Fibroblast of pulmonary artery (primary cell): Measurements from ENCODE around the gene ZNF467.

Experiments
- DNase-seq: peaks from one replicate; pipeline ENCODE4 v3.0.0-alpha.2; 2010; ENCODE audit warnings: low read depth
- H3K4me3 ChIP-seq: replicated peaks from 2 replicates; pipeline ENCODE4 v1.5.1; 2011; ENCODE audit warnings: low read depth, mild to moderate bottlenecking, control low read depth, low read length, moderate library complexity
- TF ChIP-seq, protein P1 (sequence below): IDR thresholded peaks from 2 replicates; pipeline ENCODE4 v1.5.1; 2011; ENCODE audit warnings: mild to moderate bottlenecking, control low read depth, low read length, inconsistent platforms; ENCODE audit errors: missing control alignments

ZNF467 gene

DNA sequence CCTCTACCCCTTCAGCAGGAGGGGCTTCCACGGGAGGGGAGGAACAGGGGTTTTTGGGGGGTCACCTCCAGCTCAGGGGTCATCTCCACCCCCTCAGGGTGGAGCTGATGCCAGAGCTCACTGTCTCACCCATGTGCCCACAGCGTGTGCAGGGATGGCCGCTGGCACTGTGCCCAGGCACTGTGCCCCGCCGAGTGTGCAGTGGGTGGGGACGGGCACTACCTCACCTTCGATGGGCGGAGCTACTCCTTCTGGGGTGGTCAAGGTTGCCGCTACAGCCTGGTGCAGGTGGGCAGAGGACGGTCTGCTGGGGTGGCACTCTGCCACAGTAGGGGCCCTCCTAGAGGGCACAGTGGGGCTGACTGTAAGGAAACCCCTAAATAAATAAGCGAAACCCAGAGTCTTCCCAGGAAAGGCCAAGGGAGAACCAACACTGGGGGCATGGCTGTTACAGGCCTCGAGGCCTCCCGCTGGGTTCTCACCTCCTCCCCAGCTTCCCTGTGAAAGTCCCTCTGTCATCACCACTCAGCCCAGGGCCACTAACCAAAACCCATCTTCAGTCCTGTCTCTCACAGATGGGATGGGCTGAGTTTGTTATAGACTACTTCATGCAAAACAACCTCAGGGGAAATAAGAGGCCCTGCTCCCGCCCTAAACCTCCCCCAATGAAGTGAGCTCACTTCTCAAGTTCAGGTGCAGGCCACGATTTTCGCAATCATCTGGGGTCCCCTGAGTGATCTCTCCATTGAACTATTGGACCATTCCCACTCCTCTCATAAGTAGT lies 7.4 kb upstream of the ZNF467 start:
- no peak overlapping the region for H3K4me3 ChIP-seq
- DNase-seq: no peak
- TF ChIP-seq, protein P1, sequence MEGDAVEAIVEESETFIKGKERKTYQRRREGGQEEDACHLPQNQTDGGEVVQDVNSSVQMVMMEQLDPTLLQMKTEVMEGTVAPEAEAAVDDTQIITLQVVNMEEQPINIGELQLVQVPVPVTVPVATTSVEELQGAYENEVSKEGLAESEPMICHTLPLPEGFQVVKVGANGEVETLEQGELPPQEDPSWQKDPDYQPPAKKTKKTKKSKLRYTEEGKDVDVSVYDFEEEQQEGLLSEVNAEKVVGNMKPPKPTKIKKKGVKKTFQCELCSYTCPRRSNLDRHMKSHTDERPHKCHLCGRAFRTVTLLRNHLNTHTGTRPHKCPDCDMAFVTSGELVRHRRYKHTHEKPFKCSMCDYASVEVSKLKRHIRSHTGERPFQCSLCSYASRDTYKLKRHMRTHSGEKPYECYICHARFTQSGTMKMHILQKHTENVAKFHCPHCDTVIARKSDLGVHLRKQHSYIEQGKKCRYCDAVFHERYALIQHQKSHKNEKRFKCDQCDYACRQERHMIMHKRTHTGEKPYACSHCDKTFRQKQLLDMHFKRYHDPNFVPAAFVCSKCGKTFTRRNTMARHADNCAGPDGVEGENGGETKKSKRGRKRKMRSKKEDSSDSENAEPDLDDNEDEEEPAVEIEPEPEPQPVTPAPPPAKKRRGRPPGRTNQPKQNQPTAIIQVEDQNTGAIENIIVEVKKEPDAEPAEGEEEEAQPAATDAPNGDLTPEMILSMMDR: no peak

DNA sequence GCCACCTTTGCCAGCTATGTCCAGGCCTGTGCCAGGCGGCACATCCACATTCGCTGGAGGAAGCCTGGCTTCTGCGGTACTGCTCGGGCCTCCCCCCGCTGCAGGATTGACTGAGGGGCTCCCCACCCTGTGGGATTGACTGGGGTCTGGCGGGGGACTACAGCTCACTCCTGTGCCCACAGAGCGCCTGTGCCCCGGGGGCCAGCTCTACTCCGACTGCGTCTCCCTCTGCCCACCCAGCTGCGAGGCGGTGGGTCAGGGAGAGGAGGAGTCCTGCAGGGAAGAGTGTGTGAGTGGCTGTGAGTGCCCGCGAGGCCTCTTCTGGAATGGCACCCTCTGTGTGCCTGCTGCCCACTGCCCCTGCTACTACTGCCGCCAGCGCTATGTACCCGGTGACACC lies 6.7 kb upstream of the ZNF467 start:
- DNase-seq: no peak
- TF ChIP-seq, protein P1: no peak

DNA sequence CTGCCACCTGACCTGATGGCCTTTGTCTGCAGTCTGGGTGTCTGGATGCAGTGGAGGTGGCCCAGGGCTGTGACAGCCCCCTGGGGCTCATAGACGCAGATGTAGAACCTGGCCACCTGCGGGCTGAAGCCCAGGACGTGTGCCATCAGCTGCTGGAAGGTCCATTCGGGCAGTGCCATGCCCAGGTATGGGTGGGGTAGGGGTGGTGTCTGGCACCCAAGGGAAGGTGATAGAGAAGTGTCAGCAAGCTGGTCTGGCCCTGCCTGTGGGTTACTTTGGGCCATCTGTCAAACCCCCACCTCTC lies 6.1 kb upstream of the ZNF467 start:
- no peak for DNase-seq
- TF ChIP-seq, protein P1: no peak
- H3K4me3 ChIP-seq: no peak overlapping the region

More for the DNA sequence above, 6.7 kb upstream of the ZNF467 start:
- no peak overlapping the region for H3K4me3 ChIP-seq

DNA sequence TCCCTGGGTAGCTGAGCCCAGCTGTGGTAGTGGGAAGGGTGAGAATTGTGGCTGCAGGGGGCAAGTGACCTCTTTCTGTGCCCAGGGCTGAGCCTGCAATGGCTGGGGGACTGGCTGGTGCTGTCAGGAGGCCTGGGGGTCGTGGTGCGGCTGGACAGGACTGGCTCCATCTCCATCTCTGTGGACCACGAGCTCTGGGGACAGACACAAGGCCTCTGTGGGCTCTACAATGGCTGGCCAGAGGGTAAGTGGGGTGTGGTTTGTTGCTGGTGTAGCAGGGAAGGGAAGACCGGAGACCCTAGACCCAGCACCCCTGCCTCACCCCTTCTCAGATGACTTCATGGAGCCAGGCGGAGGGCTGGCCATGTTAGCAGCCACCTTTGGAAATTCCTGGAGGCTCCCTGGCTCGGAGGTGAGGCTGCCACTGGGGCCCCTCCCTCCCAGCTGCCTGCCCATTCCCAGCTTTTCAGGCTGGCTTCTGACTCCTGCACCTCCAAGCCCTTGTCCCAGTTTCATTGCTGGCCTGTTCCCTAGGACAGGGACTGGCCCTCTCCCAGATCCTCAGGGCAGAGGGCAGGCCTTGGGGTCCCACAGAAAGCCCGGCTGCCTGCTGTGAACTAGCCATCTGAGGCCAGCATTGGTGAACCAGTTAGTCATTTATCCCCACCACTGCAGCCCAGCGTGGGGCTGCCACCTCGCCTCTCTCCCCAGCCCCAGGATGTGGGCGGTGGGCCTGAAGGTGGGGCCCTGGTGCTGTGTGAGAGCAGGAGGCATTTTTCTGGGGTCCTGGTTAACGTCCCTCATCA lies 5.5 kb upstream of the ZNF467 start:
- no peak for DNase-seq
- TF ChIP-seq, protein P1: no peak
- no peak overlapping the region for H3K4me3 ChIP-seq

DNA sequence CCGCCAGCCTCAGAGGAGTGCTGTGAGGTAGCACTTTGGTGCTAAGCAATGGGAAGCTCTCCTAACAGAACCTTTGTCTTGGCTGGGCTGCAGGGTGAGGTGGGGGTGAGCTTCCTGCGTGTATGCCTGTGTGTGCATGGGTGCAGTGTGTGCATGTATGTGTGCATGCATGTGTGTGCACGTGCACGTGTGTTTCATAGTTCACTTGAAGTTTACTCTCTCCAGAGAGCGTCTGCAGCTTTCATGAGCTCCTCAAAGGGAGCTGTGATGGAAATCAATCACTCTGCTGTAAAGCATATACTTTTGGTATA lies 4.9 kb upstream of the ZNF467 start:
- TF ChIP-seq, protein P1: no peak
- no peak for DNase-seq
- no peak overlapping the region for H3K4me3 ChIP-seq

- TF ChIP-seq, protein P1: no peak
- DNase-seq: no peak
- H3K4me3 ChIP-seq: no peak overlapping the region
Measured at GRCh38 chr7:149777551-149778326, 4.4 kb upstream of the ZNF467 start.
